Muscle of arm (tissue), 12 donors: ENCODE data around the gene NDUFA8. TPM values are rescaled to one million over a fixed set of nuclear protein-coding genes. Genes with fewer than 3 reads are reported as not detected.

Experiments used
- DNase-seq: peaks from one replicate; pipeline ENCODE4 v3.0.0-alpha.2; 2013
- polyA plus RNA-seq, 12 donors: library from polyadenylated mRNA; unstranded; fragments of 120-200 nt; gene quantifications; one replicate each; pipeline ENCODE4 v1.2.1, GENCODE V29; 2013; ENCODE audit not compliant: insufficient read length in 12 of 12

The NDUFA8 gene
- polyA plus RNA-seq, 12 donors: 34.4 to 64.5 (median 57.9) TPM; not detected in 1

GRCh38 chr9:122188369-122188768, 28.8 kb upstream of the NDUFA8 start:
- DNase-seq: no peak

- no peak for DNase-seq
Observed at GRCh38 chr9:122186777-122187470, 27.3 kb upstream of the NDUFA8 start.

GRCh38 chr9:122186301-122186700, 26.7 kb upstream of the NDUFA8 start:
- DNase-seq: no peak

GRCh38 chr9:122184551-122184950, 25.0 kb upstream of the NDUFA8 start:
- no peak for DNase-seq

GRCh38 chr9:122183501-122183900, 23.9 kb upstream of the NDUFA8 start:
- DNase-seq: no peak

- no peak for DNase-seq
Observed at GRCh38 chr9:122180633-122181032, 21.1 kb upstream of the NDUFA8 start.

- no peak for DNase-seq
Observed at GRCh38 chr9:122179690-122180074, 20.1 kb upstream of the NDUFA8 start.

- DNase-seq: no peak
Observed at GRCh38 chr9:122179054-122179689, 19.6 kb upstream of the NDUFA8 start.

- DNase-seq: no peak
Observed at GRCh38 chr9:122176916-122177315, 17.3 kb upstream of the NDUFA8 start.

GRCh38 chr9:122173670-122174069, 14.1 kb upstream of the NDUFA8 start:
- DNase-seq: no peak

- no peak for DNase-seq
Observed at GRCh38 chr9:122172131-122172530, 12.6 kb upstream of the NDUFA8 start.

GRCh38 chr9:122168356-122168755, 8.8 kb upstream of the NDUFA8 start:
- DNase-seq: no peak

GRCh38 chr9:122164286-122164685, 4.7 kb upstream of the NDUFA8 start:
- DNase-seq: no peak

GRCh38 chr9:122162415-122162814, 2.8 kb upstream of the NDUFA8 start:
- no peak for DNase-seq

- DNase-seq: no peak
Observed at GRCh38 chr9:122159925-122160246, 307 bp upstream of the NDUFA8 start.

GRCh38 chr9:122158202-122158601, 1.4 kb downstream of the NDUFA8 start:
- peak; percentile 10 for DNase-seq

- DNase-seq: no peak
Observed at GRCh38 chr9:122155796-122156195, 3.8 kb downstream of the NDUFA8 start.

- DNase-seq: no peak
Observed at GRCh38 chr9:122151267-122151828, 8.2 kb downstream of the NDUFA8 start.

- no peak for DNase-seq
Observed at GRCh38 chr9:122145592-122145863, 14.1 kb downstream of the NDUFA8 start.

- DNase-seq: no peak
Observed at GRCh38 chr9:122144836-122145591, 14.6 kb downstream of the NDUFA8 start.

- DNase-seq: no peak
Observed at GRCh38 chr9:122143876-122144405, 15.6 kb downstream of the NDUFA8 start.

GRCh38 chr9:122143296-122143695, 16.3 kb downstream of the NDUFA8 start:
- no peak for DNase-seq

- no peak for DNase-seq
Observed at GRCh38 chr9:122141671-122142070, 17.9 kb downstream of the NDUFA8 start.
